GM18867 (cell line): Measurements from ENCODE around the gene NPBWR2.
"Not testable (repeated sequence)": the region's sequence is repeated elsewhere in the genome, so short reads cannot be mapped to it uniquely, and the experiment has no call there.

Experiments
- ATAC-seq: cut with Tn5 transposase; IDR thresholded peaks from one replicate; pipeline ENCODE4 v1.9.1; 2021; ENCODE audit warnings: mild to moderate bottlenecking, moderate library complexity; ENCODE audit not compliant: unreplicated experiment

Gene NPBWR2

DNA sequence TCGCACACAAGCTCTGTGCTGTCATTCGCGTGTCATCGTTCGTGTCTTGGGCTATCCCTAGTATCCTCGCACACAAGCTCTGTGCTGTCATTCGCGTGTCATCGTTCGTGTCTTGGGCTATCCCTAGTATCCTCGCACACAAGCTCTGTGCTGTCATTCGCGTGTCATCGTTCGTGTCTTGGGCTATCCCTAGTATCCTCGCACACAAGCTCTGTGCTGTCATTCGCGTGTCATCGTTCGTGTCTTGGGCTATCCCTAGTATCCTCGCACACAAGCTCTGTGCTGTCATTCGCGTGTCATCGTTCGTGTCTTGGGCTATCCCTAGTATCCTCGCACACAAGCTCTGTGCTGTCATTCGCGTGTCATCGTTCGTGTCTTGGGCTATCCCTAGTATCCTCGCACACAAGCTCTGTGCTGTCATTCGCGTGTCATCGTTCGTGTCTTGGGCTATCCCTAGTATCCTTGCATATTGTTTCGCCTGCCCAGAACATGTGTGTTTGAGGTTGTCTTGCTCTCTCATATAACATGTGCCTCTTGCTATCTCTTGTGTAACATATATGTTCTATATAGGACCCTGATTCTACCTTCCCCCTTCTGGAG, 20.0 kb downstream of the NPBWR2 start:
- ATAC-seq: not testable (repeated sequence)

DNA sequence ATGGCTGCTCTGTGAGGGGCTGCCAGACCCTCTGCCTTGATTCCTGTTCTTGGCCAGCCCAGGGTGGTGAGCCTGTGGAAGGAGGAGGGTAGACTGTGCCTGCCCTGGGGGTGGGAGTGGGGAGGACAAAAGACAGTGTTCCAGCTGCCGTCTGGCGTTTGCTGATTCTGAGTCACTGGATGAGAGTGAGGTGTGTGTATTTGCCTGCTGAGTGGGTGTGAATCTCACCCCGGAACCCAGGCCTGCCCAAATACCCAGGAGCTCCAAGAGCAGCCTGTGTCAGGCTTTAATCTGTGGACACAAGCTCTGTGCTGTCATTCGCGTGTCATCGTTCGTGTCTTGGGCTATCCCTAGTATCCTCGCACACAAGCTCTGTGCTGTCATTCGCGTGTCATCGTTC, 20.6 kb downstream of the NPBWR2 start:
- no peak for ATAC-seq

DNA sequence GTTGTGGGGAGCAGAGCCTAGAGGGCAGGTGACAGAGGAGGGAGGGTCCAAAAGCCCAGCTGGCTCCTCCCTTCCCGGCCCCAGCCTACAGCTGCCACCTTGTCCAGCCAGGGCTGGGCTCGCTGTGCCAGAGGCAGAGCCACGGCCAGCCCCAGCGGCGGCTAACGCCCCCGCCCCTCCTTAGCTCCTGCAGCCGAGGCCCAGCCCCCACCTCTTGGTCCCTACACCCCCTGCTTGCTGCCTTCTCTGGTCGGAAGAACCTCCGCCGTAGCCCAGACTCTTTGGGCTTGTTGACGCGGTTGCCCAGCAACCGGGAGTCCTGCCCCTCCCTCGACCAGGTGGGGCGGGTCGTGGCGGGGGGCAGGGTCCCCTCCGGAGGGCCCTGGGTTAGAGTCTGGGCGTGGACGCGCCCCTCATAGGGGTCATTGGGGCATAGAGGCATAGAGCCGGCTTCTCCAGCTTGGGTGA, 22.6 kb downstream of the NPBWR2 start:
- no peak for ATAC-seq

DNA sequence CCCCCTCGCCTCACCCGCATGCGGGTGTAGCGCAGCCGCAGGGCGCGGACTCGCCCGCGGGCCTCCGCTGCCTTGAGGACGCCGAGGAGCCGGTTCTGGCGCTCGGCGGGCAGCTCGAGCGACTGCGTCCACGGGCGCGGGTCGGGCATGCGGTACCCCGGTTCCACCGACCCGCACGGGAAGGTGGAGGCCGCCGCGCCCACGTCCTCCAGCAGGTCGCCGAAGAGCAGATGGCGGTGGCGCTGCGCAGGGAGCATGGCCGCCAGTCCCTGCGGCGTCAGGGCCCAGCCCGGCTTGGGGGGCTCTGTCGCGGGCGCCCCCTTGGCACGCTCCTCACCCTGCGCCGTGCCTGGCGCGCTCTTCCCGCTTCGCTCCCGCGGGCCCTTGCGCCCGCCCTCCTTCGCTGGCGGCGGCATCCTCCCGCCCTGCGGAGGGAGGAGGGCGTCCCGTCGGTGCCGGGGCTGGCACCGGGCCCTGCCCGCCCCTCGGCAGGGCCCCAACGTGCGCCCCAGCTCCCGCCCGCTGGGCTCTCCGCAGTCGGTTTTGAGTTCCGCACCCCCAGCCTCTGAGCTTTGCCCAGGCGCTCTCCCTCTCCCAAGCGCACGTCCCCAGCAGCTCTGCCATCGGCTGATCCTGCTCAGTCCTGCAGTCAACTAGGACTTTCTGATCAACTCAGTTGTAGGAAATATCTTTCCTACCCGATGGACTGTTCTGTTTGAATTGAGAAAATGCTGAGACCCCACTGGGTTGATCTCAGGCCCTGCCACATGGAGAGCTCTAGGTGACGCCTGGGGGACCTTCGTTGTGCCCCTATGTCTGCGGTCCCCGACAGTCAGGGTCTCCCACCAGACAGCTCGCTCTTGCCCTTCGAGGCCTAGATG, 23.3 kb downstream of the NPBWR2 start, which contains the start of gene LKAAEAR1:
LKAAEAR1 (minus strand) TSS at position 595 of the 881 bp plus-strand sequence; CDS start at position 416, 179 bp downstream.
- no peak for ATAC-seq

DNA sequence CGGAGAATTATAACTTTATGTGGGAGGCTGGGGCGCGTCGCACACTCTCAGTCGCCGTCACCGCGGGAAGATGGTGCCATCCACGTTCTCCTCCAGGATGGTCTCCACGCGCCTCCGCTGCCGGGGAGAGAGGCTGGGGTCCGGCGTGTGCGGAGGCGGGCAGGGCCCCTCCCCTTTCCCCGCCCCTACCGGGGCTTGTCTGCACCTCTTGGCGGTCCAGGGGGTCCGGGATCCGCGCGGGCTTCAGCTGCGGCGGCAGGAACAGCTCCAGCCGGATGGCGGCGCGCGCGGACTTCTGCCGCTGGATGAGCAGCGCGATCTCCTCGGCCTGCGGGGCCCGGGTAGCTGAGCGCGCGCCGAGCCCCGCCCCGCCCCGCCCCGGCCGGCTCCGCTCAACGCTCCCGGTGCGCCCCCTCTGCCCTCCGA, 24.0 kb downstream of the NPBWR2 start:
- peak; percentile 29 for ATAC-seq

DNA sequence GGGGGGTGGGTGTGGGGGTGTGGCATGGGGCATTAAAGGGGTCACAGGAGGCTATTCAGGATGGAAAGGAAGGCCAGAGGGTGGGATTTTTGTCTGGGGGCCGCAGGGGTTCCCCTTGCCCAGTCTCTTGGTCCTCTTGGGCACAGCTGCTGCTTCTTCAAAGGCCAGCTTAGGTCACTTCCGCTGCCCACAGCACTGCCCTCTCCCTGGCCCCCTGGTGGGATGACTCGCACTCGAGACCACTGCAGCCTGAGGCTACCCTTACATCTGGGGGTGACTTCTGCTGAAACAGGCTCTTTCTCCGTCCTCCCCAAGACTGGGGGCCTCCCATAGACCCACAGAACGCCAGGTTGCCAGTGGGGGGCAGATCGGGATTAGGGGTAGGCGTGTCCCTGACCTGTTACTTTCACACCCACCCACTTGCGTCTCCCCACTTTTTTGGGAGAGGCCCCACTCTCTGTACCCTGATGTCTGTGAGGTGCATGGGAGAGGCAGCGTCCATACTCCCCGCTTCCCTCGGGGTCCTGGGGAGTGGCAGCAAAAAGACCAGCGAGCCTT, 24.5 kb downstream of the NPBWR2 start:
- ATAC-seq: no peak

DNA sequence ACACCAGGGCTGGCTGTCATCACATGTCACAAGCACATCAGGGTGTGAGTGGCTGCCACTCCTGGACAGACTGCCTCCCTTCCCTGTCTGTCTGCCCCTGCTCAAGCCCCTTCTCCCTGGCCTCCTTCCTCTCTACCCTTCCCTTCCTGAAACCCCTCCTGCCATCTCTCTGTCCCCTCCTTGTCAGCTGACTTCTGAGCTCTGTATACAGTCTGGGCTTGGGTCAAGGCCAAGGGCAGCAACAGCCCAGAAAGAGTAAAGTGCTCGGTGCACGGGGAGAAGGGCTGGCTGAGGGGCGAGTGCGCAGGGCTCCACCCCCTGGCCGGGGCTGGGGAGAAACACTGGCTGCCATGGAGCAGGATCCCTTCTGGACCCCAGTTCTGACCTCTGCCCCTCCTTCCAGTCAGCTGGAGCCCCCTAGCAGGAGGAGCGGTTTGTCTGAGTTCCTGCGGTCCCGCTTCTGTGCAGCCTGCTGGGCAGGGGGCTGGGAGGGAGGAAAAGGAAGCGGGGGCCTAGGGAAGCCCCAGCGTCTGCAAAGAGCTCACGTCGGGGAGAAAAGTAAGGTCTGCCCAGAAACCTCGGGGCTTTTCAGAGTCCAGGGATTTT, 25.1 kb downstream of the NPBWR2 start:
- ATAC-seq: no peak

DNA sequence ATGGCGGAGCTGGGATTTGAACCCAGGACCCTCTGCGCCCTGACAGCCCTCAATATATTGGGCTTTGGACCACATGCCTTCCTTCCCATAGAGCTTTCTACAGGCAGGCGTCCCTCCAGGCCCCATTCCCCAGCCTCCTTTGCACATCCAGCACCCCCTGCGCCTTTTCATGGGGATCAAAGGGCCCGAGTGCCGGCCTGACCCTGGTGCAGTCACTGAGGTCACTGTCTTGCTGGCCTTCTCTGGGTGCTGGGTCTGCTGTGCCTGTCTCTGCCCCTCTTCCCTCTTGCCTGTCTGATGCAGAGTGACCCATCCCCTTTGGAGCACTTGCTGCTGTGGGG, 25.8 kb downstream of the NPBWR2 start:
- no peak for ATAC-seq

DNA sequence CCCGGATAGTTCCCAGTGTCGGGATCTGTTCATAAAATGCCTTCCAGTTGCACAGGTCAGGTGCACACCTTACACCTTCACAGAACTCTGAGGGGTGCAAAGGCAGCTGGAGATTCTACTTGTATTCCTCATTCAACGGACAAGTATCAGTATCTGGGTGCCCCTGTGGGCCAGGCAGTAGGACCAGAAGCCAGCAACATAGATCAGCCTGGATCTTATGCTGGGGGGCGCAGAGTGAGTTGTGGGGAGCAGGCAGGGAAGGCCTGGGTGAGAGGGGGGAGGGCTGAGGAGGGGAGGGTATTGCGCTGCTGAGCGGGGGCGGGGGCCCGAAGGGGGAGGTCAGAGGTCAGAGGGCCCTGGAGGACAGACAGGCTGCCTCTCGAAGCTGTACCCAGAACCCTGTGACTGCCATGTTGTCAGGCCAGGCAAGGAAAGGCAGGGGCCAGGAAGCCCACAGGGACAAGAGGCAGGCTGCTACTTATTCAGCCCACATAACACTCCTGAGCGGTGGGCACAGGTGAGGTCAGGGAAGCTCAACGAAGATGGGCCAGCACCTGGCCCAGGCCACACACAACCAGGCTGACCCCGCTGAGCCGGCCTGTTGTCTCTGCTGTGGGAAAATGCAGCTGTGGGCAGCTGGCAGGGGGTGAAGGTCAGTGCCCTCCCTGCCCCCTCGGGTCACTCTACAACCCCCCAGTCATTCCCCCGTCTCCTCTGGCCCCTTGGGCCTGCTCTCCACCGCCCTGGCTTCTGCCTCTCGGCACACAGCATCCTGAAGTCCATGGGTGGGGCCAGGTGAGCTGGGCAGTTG, 26.3 kb downstream of the NPBWR2 start:
- ATAC-seq: no peak

DNA sequence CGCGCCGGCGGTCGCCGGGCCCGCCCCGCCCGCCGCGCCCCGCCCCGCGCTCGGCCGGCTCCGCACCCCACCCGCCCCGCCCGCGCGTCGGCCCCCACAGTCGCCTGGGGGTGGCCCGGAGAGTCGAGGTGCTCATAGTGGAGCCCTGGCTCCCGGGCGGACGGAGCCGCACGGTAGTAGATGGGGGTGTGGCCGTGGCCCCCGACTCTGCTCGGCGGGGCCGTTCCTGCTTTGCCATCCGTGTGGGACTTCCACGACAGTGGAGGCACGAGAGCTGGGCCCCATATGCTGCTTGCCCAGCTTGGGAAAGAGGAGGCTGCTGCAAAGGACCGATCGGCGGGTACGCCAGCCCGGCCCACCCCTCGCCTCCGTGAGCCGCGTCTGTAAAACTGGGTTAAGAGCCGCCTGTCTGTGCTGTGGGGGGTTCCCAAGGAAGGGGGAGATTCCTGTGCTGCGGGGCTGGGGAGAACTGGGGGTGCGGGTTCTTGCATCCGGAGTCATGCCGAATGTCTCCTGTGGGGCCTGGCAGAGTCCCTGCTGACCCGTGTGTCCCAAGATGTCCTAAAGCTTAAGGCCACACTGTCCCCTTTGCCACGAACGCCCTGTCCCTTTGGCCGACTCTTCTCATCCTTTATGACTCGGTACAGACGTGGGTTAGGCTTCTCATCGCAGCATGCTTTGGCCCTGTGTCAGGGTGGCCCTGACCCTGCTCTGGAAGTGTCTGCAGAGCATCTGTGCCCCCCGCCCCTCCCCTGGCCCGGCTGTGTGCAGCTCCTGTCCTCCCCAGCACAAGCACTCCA, 27.2 kb downstream of the NPBWR2 start, which contains the start of gene OPRL1:
OPRL1 (plus strand) TSS at position 70 of the 800 bp plus-strand sequence. CDS start 12,639 bp downstream, outside the sequence.
- no peak for ATAC-seq

DNA sequence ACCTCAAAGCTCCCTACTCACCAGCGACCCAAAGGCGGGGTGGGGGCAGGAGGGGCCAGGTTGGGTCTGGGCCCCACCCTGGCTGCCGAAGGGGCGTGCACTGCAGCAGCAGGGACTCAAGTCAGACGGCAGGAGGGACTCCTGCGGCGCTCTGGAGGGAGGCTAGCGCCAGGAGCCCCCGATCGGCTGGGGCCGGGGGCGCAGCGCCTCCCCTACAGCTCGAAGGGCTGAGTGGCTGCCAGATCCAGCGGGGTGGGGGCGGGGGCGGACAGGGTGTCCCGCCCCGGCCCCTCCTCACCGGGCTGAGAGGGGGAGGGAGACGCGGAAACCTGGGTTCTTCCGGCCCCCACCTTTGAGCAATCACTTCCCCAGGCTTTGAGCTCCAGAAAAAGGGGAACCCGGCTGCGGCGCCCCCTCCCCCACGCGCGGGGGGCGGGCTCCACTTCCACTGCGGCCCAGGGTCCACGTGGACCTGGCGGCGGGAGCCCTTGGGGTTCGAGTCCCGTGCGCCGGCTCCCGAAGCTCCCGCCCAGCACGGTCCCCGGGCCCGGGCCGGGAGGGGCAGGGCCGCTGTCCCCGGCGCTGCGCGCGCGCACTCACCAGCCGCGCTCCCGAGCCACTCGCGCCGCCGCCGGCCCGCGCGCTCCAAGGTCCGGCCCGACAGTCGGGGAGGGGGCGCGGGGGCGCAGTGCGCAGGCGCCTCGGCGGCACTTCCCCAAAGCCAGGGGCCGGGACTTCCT, 27.9 kb downstream of the NPBWR2 start, which contains the start of gene RGS19:
RGS19 (minus strand) TSS at position 246 of the 740 bp plus-strand sequence. CDS start 2,632 bp downstream, outside the sequence.
- peak; percentile 52 for ATAC-seq

DNA sequence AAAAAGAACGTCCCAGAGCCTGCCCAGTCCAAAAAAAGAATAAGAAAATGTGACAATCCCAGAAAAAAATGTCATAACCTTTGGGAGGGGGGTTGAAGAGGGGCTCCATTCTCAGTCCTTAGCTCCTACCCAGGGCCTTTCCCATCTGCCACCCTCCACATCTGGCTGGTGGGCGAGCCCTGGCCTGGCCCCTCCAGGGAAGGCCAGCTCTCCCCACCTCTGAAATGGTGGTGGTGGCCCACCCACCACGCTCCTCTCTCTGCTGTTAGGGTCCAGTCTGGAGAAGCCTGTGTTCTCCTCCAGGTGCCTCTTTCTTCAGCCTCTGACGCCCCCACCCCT, 28.5 kb downstream of the NPBWR2 start:
- no peak for ATAC-seq

DNA sequence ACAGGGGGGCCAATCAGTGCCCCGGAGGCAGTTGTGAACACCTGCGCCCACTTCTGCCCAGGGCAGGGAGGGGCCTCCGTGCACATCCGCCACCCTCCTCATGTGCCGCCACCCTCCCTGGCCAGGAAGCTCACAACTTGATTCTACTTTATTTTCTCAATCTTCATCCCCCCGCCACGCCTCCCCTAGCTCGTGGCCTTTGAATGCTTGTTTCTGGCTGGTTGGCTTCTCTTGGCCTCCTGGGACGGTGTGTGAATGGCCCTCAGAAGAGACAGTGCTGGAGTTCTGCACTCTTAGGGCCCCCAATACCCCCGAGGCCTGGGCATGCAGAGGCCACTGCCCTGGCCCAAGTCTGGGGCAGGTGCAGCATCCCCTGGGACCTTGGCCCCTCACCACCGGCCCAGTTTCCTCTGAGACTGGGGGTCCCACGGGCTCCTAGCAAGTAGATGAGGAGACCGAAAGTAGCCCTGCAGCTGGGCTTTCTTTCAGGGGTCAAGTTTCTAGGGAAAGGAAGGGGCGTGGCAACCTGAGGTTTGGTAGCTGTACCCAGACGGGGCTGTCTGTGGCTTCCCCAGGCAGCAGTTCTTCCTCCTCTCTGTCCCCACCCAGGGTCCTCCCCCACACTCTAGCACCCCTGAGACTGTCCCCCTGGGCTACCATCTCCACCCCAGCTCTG, 29.4 kb downstream of the NPBWR2 start:
- ATAC-seq: no peak

DNA sequence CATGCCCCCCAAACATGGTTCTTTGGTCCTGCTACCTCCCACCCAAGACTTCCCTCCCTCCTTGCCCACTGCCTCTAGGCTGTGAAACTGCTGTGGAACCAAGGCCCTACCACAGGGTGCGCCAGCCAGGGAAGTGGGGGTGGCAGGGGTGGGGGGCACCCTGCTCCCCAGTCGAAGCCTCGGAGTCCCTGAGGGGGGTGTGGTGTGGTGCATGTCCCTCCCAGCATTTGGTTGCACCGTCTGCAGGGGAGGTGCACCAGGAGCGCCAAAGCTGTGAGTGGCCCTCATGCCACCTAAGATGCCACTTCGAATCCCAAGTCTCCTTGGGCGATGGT, 29.9 kb downstream of the NPBWR2 start:
- ATAC-seq: no peak

DNA sequence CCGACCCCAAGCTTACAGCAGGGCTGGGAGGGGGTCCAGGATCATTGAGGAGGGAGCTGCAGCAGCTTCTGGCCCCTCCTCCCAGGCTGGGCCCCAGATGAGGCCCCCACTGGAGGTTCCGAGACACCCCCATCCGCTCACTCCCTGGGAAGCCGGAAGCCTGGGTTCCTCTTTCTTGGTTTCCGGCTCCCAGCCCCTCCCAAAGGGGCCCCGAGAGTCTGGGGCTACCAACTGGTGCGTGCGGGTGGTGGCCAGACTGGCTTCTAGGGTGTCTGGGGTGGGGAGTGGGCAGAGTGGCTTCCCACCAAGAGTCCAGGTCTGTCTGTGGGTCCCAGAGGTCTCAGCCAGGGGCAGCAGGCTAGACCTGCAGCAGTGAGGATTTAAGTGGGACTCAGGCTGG, 30.3 kb downstream of the NPBWR2 start:
- no peak for ATAC-seq

DNA sequence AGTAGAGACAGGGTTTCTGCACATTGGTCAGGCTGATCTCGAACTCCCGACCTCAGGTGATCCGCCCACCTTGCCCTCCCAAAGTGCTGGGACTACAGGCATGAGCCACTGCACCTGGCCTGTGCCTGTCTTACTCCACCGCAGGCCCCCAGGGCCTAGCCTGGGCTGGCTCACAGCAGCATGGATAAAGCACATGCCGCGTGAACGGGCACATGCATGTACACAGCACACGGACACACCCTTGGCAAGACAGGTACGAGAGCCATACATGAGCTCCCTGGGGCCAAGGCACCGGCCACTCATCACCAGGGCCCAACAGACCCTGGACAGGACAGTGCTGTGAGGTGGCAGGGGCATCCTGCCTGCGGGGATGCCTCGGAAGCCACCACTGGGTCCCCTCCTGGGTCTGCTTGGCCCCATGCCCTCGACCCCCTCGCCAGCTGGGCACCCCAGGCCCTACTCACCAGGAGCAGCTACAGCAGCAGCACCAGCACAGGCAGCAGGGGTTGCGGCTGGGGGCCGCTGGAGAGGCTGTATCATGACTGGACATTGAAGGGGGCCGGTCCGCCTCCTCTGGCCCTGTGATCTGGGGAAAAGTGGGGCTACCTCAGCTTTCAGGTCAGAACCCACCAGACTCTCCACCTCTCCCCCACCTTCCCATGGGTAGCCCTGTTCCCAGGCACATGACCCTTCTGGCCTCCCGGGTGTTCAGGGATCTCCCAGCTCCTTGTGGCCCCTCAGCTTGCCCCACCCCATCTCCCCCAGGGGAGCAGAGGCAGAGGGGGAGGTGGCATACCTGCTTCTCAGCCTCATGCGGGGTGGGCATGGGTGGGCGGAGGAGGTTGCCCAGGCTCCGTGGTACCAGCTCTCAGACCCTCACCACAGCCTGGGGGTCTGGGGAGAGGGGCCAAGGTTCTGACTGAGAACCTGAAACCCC, 31.0 kb downstream of the NPBWR2 start:
- no peak for ATAC-seq

DNA sequence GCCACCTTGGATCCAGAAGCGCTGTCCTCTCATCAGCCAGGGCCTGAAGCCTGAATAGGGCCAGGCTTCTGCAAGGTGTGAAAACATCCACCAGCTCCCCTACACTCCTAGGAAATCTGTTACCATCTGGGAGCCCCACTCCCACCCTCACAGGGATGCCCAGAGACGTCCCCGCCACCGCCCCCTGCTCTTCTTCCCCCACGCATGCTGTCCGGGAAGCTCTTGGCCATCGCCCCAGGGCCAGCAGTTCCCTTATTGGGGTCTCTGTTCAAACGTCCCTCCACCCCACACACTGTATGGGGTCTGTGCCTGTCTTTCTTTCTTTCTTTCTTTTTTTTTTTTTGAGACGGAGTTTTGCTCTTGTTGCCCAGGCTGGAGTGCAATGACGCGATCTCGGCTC, 31.8 kb downstream of the NPBWR2 start:
- no peak for ATAC-seq
